Muscle layer of duodenum (tissue), 2 donors: ENCODE results near the gene BACH2.
A peak's percentile ranks its signal among the peaks of the same experiment; 100 is the strongest.

Experiments used
- H3K27ac ChIP-seq: one replicate; pipeline ENCODE4 v1.7.0; 2013; ENCODE audit warnings: mild to moderate bottlenecking, low read length
- H3K27me3 ChIP-seq: one replicate; pipeline ENCODE4 v1.7.0; 2013; ENCODE audit warnings: low read depth, mild to moderate bottlenecking, control low read depth, low read length
- H3K36me3 ChIP-seq, 2 donors: one replicate each; pipeline ENCODE4 v1.7.0; 2013; ENCODE audit warnings: low read length in 2 of 2, control low read depth in 1 of 2, mild to moderate bottlenecking in 1 of 2; ENCODE audit not compliant: insufficient read depth in 2 of 2, control insufficient read depth in 1 of 2
- H3K4me1 ChIP-seq, 2 donors: one replicate each; pipeline ENCODE4 v1.7.0; 2013; ENCODE audit warnings: low read length in 2 of 2, mild to moderate bottlenecking in 2 of 2, control low read depth in 1 of 2, moderate library complexity in 1 of 2; ENCODE audit not compliant: insufficient read depth in 2 of 2, control insufficient read depth in 1 of 2
- H3K4me3 ChIP-seq, 2 donors: one replicate each; pipeline ENCODE4 v1.7.0; 2013; ENCODE audit warnings: low read length in 2 of 2, low read depth in 1 of 2, mild to moderate bottlenecking in 1 of 2
- H3K9me3 ChIP-seq, 2 donors: one replicate each; pipeline ENCODE4 v1.7.0; 2013; ENCODE audit warnings: low read length in 2 of 2, control low read depth in 1 of 2, mild to moderate bottlenecking in 1 of 2; ENCODE audit not compliant: control insufficient read depth in 1 of 2
- donor health status: healthy.

The BACH2 gene

DNA sequence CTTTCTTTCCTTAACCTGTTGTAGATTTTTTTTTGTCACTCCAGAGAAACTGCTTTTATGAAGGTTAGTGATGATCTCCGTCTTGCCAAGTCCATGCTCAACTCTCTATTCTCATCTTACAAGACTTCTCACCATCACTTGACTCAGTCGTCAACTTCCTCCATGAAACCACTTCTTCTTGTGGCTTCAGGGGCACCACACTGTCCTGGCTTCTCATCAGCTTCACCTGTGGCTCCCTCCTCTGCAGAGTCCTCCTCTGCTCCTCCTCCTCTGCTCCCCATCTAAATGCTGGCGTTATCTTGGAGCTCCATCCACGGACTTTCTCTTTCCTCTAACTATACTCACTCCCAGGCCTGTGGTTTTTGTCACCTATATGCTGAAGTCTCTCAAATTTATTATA, 187.5 kb downstream of the BACH2 start:
- H3K27me3 ChIP-seq: no peaks in the 10 kb centered on the region
- H3K4me3 ChIP-seq: no peak overlapping the region
- H3K27ac ChIP-seq: no peak overlapping the region
- H3K36me3 ChIP-seq: no peaks in the 10 kb centered on the region
- no peaks in the 10 kb centered on the region for H3K4me1 ChIP-seq
- peaks cover 0 to 13% of the 10 kb centered on the region in 2 donors for H3K9me3 ChIP-seq

GRCh38 chr6:90107771-90108282, 188.8 kb downstream of the BACH2 start:
- Histone ChIP-seq H3K27me3 (no peaks in the 10 kb centered on the region), H3K36me3 (no peaks in the 10 kb centered on the region), H3K9me3 (peaks cover 0 to 3% of the 10 kb centered on the region in 2 donors), H3K4me1 (no peaks in the 10 kb centered on the region), H3K27ac (no peak overlapping the region), H3K4me3 (no peak overlapping the region)

DNA sequence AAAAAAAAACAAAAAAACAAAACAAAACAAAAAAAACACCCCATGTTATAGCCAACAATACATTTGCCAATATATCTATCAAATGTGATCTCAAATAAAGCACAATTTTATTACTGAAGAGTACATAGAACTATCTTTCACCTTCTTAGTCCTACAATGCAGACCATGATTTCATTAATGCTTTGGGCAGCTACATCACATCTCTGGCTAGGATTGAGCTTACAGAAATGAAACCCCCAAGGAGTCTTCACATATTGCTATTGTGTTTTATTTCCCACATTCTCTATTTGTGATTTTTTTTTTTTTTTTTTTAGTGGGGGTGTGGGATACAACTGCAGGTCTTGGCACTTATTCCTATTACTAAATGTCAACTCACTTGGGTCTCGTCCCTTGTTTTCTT, 189.3 kb downstream of the BACH2 start:
- Histone ChIP-seq H3K27me3 (no peaks in the 10 kb centered on the region), H3K4me1 (no peaks in the 10 kb centered on the region), H3K27ac (no peak overlapping the region), H3K4me3 (no peak overlapping the region), H3K36me3 (no peaks in the 10 kb centered on the region), H3K9me3 (no peaks in the 10 kb centered on the region)

DNA sequence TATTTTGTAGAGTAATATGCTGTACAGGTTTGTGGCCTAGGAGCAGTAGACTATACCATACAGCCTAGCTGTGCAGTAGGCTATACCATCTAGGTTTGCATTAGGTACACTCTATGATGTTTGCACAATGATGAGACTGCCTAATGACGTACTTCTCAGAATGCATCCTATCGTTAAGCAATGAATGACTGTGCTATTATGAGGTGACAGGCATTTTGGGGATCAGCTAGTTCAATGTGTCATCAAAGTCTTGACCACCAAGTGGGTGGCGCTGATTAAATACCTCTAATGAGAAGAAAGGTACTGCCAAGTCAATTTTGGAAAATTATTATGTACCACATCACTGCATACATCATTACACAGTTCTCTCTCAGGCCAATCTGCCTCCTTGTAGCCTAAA, 190.2 kb downstream of the BACH2 start:
- no peaks in the 10 kb centered on the region for H3K36me3 ChIP-seq
- H3K27me3 ChIP-seq: no peaks in the 10 kb centered on the region
- no peaks in the 10 kb centered on the region for H3K4me1 ChIP-seq
- H3K27ac ChIP-seq: no peak overlapping the region
- H3K9me3 ChIP-seq: no peaks in the 10 kb centered on the region
- H3K4me3 ChIP-seq: no peak overlapping the region

DNA sequence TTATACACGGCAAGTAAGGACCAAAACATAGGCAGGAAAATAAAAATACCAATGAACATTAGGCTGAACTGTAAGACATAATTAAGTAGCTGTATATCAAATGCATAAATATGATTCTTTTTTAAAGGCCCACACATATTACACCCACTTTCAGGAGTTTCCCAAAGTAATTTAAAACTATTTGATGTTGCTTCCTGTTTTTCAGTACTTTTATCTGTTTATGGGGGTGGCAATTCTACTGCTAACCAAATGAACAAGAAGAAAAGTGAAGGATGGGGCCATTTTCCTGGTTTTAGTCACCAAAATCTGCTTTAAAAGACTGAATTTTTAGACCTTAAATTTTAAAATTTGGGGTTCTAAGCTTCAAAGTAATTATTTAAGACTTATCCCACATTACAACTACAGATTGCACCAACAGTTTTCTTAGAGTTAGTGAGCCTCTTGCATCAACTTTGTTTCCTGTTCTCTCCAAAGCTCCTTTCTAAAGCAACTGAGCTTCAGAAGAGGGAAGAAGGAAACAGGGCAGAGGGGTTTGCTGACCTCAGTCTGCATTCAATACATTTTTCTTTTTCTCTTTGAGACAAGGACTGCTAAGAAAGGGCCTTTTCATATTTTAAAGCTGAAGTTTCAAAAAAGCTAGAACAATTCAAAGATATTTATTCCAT, 191.0 kb downstream of the BACH2 start:
- H3K4me1 ChIP-seq: no peaks in the 10 kb centered on the region
- no peak overlapping the region for H3K4me3 ChIP-seq
- no peaks in the 10 kb centered on the region for H3K27me3 ChIP-seq
- H3K9me3 ChIP-seq: no peaks in the 10 kb centered on the region
- H3K27ac ChIP-seq: no peak overlapping the region
- no peaks in the 10 kb centered on the region for H3K36me3 ChIP-seq

DNA sequence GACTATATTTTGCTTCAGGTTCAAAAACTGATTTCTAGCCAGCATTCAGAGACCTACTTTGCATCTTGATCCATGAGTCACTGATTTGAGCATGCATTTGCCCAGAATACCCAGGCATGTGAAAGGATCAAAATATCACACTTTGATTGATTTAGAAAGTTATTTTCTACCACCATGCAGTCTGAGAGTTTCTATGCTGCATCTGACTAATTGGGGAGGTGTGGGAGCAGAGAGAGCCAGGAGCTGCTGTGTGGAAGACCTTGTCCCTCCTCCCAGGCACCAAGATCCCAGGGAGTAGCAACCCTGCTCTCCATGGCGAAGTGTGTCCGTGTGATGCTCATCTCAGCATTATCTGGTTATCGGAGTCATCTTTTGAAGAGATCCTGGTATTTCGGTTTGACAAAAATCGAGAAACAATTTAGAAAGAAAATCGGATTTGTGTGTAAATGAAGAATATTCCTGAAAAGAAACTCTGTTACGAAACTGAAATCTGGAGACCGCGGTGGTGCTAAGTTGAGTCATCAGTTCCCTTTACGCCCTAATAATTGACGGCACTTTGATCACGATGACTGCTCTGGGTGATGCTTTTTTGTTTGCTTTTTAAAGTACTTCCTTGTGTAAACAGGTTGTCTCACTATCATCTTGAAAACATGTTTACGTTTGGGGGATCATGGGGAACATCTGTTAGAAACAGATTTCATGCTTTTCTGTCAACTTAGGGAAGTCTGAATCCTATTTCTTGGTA, 193.4 kb downstream of the BACH2 start:
- H3K27me3 ChIP-seq: no peaks in the 10 kb centered on the region
- H3K4me3 ChIP-seq: no peak overlapping the region
- H3K27ac ChIP-seq: no peak overlapping the region
- no peaks in the 10 kb centered on the region for H3K4me1 ChIP-seq
- no peaks in the 10 kb centered on the region for H3K9me3 ChIP-seq
- H3K36me3 ChIP-seq: no peaks in the 10 kb centered on the region

DNA sequence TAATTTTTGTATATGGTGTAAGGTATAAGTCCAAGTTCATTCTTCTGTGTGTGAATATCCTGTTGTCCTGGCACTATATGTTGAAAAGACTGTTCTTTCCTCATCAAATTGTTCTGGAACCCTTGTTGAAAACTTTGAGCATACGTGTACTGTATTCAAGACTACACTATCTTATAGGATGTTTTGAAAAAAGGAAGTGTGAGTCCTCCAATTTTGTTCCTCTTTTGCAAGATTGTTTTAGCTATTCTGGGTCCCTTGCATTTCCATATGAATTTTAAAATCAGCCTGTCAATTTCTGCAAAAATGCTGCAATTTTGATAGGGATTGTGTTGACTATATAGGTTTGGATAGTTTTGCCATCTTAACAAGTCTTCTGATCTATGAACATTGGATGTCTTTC, 195.2 kb downstream of the BACH2 start:
- H3K36me3 ChIP-seq: no peaks in the 10 kb centered on the region
- no peak overlapping the region for H3K27ac ChIP-seq
- H3K4me3 ChIP-seq: no peak overlapping the region
- no peaks in the 10 kb centered on the region for H3K27me3 ChIP-seq
- H3K9me3 ChIP-seq: no peaks in the 10 kb centered on the region
- peaks cover 0 to 10% of the 10 kb centered on the region in 2 donors for H3K4me1 ChIP-seq

DNA sequence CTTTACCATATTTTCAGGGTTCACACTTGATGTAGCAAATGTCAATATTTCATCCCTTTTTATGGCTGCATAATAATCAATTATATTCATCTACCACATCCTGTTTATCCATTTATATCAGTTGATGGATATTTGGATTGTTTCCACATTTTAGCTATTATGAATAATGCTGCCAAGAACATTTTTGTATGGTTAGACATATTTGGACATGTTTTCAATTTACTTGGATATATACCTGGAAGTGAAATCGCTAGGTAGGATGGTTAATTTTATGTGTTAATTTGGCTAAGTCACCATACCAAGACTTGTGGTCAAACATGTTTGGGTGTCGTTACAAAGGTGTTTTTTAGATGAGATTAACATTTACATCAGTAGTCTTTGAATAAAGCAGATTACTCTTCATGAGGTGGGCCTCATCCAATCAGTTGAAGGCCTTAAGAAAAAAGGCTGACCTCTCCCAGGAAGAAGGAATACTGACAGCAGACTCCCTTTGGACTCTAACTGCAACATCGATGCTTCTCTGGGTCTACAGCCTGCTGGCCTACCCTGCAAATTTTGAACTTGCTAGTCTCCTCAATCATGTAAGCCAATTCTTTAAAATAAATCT, 196.5 kb downstream of the BACH2 start:
- no peak overlapping the region for H3K27ac ChIP-seq

GRCh38 chr6:90098627-90099026, 198.0 kb downstream of the BACH2 start:
- H3K27me3 ChIP-seq: no peaks in the 10 kb centered on the region
- H3K27ac ChIP-seq: peak overlapping the region; percentile 56
- H3K4me1 ChIP-seq: peaks cover 0 to 11% of the 10 kb centered on the region in 2 donors

More for the DNA sequence above, 196.5 kb downstream of the BACH2 start:
- no peaks in the 10 kb centered on the region for H3K9me3 ChIP-seq
- no peaks in the 10 kb centered on the region for H3K27me3 ChIP-seq
- no peak overlapping the region for H3K4me3 ChIP-seq
- peaks cover 0 to 11% of the 10 kb centered on the region in 2 donors for H3K4me1 ChIP-seq
- H3K36me3 ChIP-seq: no peaks in the 10 kb centered on the region

GRCh38 chr6:90098001-90098531, 198.6 kb downstream of the BACH2 start:
- peak overlapping the region; percentile 56 for H3K27ac ChIP-seq
- peaks cover 0 to 11% of the 10 kb centered on the region in 2 donors for H3K4me1 ChIP-seq
- no peak overlapping the region for H3K4me3 ChIP-seq
- H3K36me3 ChIP-seq: no peaks in the 10 kb centered on the region
- H3K9me3 ChIP-seq: no peaks in the 10 kb centered on the region
- no peaks in the 10 kb centered on the region for H3K27me3 ChIP-seq

More at GRCh38 chr6:90098627-90099026, 198.0 kb downstream of the BACH2 start:
- H3K36me3 ChIP-seq: no peaks in the 10 kb centered on the region
- peak overlapping the region in 1 of 2 donors; percentile 22 for H3K4me3 ChIP-seq
- no peaks in the 10 kb centered on the region for H3K9me3 ChIP-seq

DNA sequence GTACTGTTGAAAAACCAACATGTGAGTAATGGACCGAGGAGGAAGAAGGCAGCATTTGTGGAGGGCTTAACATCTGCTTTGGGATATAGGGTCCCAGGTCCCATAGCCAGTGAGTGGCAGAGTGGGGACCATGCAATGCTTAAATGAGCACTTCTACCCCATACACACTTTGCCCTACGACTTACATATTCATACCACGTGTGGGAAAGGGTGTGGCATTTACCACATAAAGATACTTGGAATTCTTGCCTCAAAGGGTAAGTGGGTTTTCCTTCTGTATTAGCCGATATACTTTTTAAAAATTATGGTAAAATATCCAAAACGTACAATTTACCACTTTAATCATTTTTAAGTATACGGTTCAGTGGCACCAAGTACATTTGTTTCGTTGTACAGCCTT, 199.3 kb downstream of the BACH2 start:
- Histone ChIP-seq H3K4me1 (peaks cover 0 to 11% of the 10 kb centered on the region in 2 donors), H3K9me3 (no peaks in the 10 kb centered on the region), H3K27ac (peak overlapping the region; percentile 6), H3K27me3 (no peaks in the 10 kb centered on the region), H3K4me3 (no peak overlapping the region), H3K36me3 (no peaks in the 10 kb centered on the region)
